OCI-LY7 (cell line): ENCODE measurements around the gene USB1. TPM values are rescaled to one million over a fixed set of nuclear protein-coding genes. Genes with fewer than 3 reads are reported as not detected.

ENCODE experiments used
- BruUV-seq: library from RNA; stranded (reverse); fragments of 400-500 nt; replicated peaks from 2 replicates; lab custom pipeline; 2021; lab: Mats Ljungman, UMichigan
- CTCF ChIA-PET: fragments of 300-600 bp; sonication (Branson Sonifier 250); formaldehyde crosslinking; loops from one replicate; lab custom pipeline; 2022; ENCODE audit warnings: antibody characterized with exemption; ENCODE audit not compliant: unreplicated experiment; lab: Charles Lee
- POLR2A ChIA-PET: fragments of 300-600 bp; sonication (Branson Sonifier 250); formaldehyde crosslinking; loops from one replicate; lab custom pipeline; 2022; ENCODE audit warnings: antibody characterized with exemption; lab: Charles Lee
- DNase-seq: peaks from one replicate; pipeline ENCODE4 v3.0.0-alpha.2; 2015; ENCODE audit warnings: low spot score
- H2AFZ ChIP-seq: fragments of 200-600 bp; sonication (generic), shearing (Covaris generic); 2 replicates; pipeline ENCODE4 v1.6.1; 2014; ENCODE audit warnings: mild to moderate bottlenecking, antibody characterized with exemption, low read length, moderate library complexity
- H3K27ac ChIP-seq: fragments of 200-600 bp; sonication (generic); 2 replicates; pipeline ENCODE4 v1.5.1; 2014; ENCODE audit warnings: mixed run types, low read depth, mild to moderate bottlenecking, moderate library complexity, low read length, inconsistent platforms; ENCODE audit not compliant: poor library complexity, severe bottlenecking
- H3K36me3 ChIP-seq: fragments of 200-600 bp; sonication (generic); 2 replicates; pipeline ENCODE4 v1.6.1; 2014; ENCODE audit warnings: mild to moderate bottlenecking, antibody characterized with exemption, low read length, moderate library complexity, mixed read lengths; ENCODE audit not compliant: insufficient read depth
- H3K4me1 ChIP-seq: fragments of 200-600 bp; sonication (generic); 2 replicates; pipeline ENCODE4 v1.5.1; 2014; ENCODE audit warnings: mild to moderate bottlenecking, low read length; ENCODE audit not compliant: insufficient read depth, poor library complexity, severe bottlenecking
- H3K4me2 ChIP-seq: fragments of 200-600 bp; sonication (generic); 2 replicates; pipeline ENCODE4 v1.6.1; 2014; ENCODE audit warnings: mild to moderate bottlenecking, low read length
- H3K4me3 ChIP-seq: fragments of 200-600 bp; sonication (generic); 2 replicates; pipeline ENCODE4 v1.5.1; 2014; ENCODE audit warnings: mild to moderate bottlenecking, low read depth, low read length; ENCODE audit not compliant: poor library complexity, severe bottlenecking
- H3K79me2 ChIP-seq: fragments of 200-600 bp; sonication (generic); 2 replicates; pipeline ENCODE4 v1.6.1; 2016; ENCODE audit warnings: low read depth, mild to moderate bottlenecking, low read length, moderate library complexity, mixed read lengths; ENCODE audit not compliant: insufficient read depth
- H3K9me2 ChIP-seq: fragments of 200-600 bp; sonication (generic); 2 replicates; pipeline ENCODE4 v1.6.1; 2016; ENCODE audit warnings: mild to moderate bottlenecking, low read length, mixed read lengths; ENCODE audit not compliant: insufficient read depth
- H3K9me3 ChIP-seq: fragments of 200-600 bp; sonication (generic); 2 replicates; pipeline ENCODE4 v1.6.1; 2014; ENCODE audit warnings: mild to moderate bottlenecking, mixed run types, low read length, mixed read lengths
- H4K20me1 ChIP-seq: fragments of 200-600 bp; sonication (generic); 2 replicates; pipeline ENCODE4 v1.6.1; 2014; ENCODE audit warnings: mild to moderate bottlenecking, antibody characterized with exemption, low read length, moderate library complexity, mixed read lengths; ENCODE audit not compliant: insufficient read depth
- CTCF ChIP-seq: fragments of 200-600 bp; sonication (generic); conservative IDR thresholded peaks from 2 replicates; pipeline ENCODE4 v1.5.1; 2014; ENCODE audit warnings: mild to moderate bottlenecking, antibody characterized with exemption, low read length, moderate library complexity, mixed read lengths
- EZH2phosphoT487 ChIP-seq: fragments of 200-600 bp; sonication (generic); IDR thresholded peaks from 2 replicates; pipeline ENCODE4 v1.6.1; 2018; ENCODE audit warnings: low read depth, borderline replicate concordance, mild to moderate bottlenecking, mixed run types, antibody characterized with exemption, low read length, moderate library complexity, mixed read lengths
- intact Hi-C: fragments of 100-400 bp; cut with micrococcal nuclease; formaldehyde crosslinking; loops from one replicate; pipeline ENCODE4 v1.10.0; 2022; ENCODE audit not compliant: unreplicated experiment
- total RNA-seq, 2 experiments: library from RNA; depleted of rRNA in 1 of 2; stranded (reverse); fragments of >200 nt in 1 of 2; shearing (Covaris generic) in 1 of 2; gene quantifications; 2 replicates each; pipeline ENCODE4 v1.2.3, GENCODE V29; 2014 to 2022

The USB1 gene
- total RNA-seq, 2 experiments from 2014 or later = 12.5 to 48.3 TPM

GRCh38 chr16:57953857-57954256, 47.4 kb upstream of the USB1 start:
- TF ChIP-seq CTCF (no peak), EZH2phosphoT487 (no peak)
- no TSS peak for BruUV-seq
- Histone ChIP-seq H3K79me2 (no peaks in the 10 kb centered on the region), H3K4me2 (no peak overlapping the region), H3K27ac (no peak overlapping the region), H3K4me3 (no peak overlapping the region), H3K9me2 (no peaks in the 10 kb centered on the region), H2AFZ (no peak overlapping the region), H3K9me3 (no peaks in the 10 kb centered on the region), H3K4me1 (no peaks in the 10 kb centered on the region), H4K20me1 (no peaks in the 10 kb centered on the region), H3K36me3 (no peaks in the 10 kb centered on the region)
- no peak for DNase-seq
- intact Hi-C loops = no loop called here
- CTCF ChIA-PET = no interaction called here
- POLR2A ChIA-PET = no interaction called here

GRCh38 chr16:57955572-57956188, 45.5 kb upstream of the USB1 start:
- Histone ChIP-seq H3K9me3 (no peaks in the 10 kb centered on the region), H4K20me1 (no peaks in the 10 kb centered on the region), H3K4me3 (no peak overlapping the region), H3K9me2 (no peaks in the 10 kb centered on the region), H2AFZ (no peak overlapping the region), H3K27ac (no peak overlapping the region), H3K4me2 (no peak overlapping the region), H3K36me3 (no peaks in the 10 kb centered on the region), H3K4me1 (no peaks in the 10 kb centered on the region), H3K79me2 (no peaks in the 10 kb centered on the region)
- ChIA-PET CTCF (no interaction called here), POLR2A (no interaction called here)
- intact Hi-C loops = no loop called here
- no peak for TF ChIP-seq CTCF
- TF ChIP-seq EZH2phosphoT487 = no peak
- no peak for DNase-seq
- BruUV-seq = no TSS peak

GRCh38 chr16:57956270-57956808, 44.9 kb upstream of the USB1 start:
- TF ChIP-seq EZH2phosphoT487 (no peak), CTCF (no peak)
- H3K36me3 ChIP-seq = no peaks in the 10 kb centered on the region
- no peak overlapping the region for H2AFZ ChIP-seq
- H3K9me2 ChIP-seq = no peaks in the 10 kb centered on the region
- no peak overlapping the region for H3K4me2 ChIP-seq
- no peak overlapping the region for H3K4me3 ChIP-seq
- POLR2A ChIA-PET = no interaction called here
- CTCF ChIA-PET = no interaction called here
- intact Hi-C loops = no loop called here
- H3K27ac ChIP-seq = no peak overlapping the region
- no peaks in the 10 kb centered on the region for H3K9me3 ChIP-seq
- H4K20me1 ChIP-seq = no peaks in the 10 kb centered on the region
- H3K79me2 ChIP-seq = no peaks in the 10 kb centered on the region
- H3K4me1 ChIP-seq = no peaks in the 10 kb centered on the region
- no TSS peak for BruUV-seq
- no peak for DNase-seq
